GM18502 (cell line): Measurements from ENCODE around the gene ANK3.

Source experiments
- ATAC-seq: cut with Tn5 transposase; IDR thresholded peaks from one replicate; pipeline ENCODE4 v1.9.1; 2021; ENCODE audit warnings: mild to moderate bottlenecking; ENCODE audit not compliant: unreplicated experiment, poor library complexity

Gene ANK3

DNA sequence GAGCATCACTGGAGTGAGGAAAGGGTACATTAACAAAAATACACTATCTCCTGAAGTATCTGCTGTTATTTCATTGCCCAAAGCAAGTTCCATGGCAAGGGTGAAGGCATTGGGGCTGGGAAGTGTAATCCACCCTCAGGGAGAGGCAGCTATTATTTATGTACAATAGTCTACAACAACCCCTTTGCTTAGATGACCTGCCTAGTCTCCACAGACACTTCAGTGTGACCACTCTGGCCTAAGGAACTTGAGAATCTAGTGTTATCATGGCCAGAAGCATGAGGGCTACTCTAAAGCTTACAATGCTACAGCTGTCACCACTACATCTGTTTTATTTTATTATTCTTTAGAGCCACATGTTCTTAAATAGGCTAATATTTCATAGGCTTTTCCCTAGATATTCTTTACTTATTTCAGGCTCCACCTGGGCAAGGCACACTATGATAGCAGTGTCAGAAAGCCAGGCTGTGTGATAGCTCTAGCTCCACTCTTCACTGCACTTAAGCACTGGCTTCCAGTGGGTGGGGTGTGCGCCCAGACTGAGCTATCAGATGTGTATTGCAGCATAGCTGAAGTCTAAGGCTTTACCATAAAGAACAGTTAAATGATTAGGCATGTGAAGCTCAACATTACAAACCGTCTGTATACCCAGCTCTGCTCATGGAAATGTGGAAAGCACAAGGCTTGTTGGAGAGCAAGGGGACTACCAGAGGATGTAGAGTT lies 366.4 kb downstream of the ANK3 start:
- ATAC-seq: no peak

DNA sequence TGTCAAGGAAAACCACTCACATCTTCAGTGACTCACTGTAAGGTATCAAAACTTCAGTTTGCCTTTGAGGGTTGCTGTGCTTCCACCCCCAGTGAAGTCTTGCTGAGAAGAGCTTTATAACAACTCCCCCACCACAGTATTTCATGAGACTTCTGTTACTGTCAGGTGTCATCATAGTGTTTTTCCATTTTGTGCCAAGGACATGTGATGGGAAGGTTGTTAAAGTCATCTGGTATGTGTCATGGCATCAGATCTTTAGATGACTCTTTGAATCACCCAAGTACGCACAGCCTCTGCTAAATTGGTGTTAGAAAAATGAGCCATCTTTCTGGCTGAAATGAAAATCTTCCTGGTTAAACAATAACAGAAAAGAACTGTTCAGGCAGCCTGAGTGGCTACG lies 368.3 kb downstream of the ANK3 start:
- no peak for ATAC-seq

DNA sequence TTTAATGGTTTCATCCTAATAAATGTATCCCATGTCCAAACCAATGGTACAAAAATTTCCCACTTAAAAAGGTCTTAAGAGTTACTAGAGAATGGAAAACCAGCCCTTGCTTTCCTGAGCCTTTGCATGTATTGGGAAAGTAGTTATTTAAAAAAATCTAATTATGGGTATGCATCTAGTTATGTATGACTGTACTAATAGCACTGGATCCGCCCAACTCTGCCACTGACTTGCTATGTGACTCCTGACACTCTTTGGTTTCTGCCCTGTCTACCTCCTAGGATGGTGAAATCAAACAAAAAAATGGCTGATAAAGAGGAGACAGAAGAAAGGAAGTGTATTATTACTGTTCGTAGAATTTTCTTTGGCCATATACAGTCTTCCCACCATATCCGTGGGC lies 372.9 kb downstream of the ANK3 start:
- ATAC-seq: no peak

DNA sequence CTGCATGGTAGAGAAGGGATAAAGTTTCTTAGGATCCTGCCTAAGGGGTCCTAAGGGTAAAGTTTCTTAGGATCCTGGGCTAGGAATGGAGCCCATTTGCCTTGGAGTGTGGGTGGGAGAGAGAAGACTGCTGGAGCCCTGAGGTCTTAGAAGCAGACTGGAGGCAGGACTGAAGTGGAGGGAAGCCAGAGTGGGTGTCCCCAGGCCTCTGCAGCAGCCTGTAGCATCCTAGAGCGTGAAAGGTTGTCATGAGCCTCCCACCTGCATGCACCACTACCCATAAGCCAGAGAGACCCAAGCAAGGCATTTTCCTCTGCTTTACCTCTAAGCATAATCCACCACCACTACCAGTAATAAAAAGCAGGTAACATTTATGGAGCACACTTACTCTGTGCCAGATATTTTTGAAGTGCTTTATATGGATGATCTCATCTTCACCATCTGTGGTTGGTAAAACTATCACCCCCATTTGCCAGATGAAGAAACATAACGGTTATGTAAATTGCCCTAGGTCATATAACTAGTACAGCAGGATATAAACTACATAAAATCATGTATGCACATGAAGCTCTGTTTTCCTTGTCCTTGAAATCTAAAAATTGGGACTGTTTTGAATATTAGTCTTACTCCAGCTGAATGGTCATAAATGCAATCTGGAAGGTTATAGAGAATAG lies 379.8 kb downstream of the ANK3 start:
- ATAC-seq: no peak

DNA sequence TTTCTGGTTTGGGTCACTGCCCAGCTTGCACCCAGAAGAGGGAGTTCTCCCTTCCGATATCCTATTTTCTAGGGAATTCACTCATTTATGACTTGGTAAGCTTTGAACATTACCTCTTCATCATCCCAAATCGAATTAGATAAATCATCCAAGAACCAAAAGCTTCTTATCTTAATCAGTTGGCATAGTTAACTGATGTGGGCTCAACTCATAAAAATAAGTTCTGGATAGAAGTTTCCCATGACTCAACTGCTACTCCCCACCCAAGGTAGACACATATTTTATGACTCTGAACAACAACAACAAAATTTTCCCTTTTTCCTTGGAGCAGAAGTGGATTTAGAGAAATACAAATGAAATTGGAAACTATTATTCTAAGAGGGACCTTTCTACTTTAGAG lies 380.4 kb downstream of the ANK3 start:
- ATAC-seq: no peak

DNA sequence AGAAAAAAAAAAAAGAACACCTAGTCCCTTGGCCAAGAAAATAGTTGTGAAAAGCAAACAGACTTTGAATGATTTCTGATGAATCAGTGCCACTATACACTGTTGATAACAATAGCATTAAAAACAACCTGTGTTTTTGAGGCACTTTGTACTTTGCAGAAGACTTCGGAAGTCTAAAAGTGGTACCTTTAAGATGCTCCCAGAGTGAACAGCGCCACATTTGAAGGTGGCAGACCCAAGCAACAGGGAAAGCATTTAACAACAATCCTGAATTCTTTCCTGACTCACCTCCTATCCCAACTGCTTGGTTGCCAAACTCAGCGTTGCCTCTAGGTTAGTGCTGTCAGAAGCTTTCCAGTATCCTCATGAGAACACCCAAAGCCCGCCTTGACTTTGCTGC lies 380.9 kb downstream of the ANK3 start:
- no peak for ATAC-seq

DNA sequence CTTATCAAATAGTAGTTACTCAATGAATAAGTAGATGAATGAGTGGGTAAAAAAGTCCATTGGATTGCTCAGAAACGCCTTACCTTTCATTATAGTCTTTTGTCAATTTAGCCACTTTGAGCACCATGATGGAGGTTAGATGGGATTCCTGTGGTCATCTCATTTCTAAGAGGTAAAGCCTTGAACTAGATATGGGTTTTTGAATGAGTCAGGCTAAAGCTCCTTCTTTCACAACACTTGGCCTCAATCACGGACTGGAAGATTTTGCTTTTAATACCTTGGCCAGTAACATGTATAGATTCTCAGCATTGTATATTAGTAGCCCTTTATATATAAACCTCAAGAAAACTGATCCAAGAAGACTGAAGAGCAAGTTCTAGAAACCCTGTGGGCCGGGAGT lies 383.6 kb downstream of the ANK3 start:
- ATAC-seq: no peak

DNA sequence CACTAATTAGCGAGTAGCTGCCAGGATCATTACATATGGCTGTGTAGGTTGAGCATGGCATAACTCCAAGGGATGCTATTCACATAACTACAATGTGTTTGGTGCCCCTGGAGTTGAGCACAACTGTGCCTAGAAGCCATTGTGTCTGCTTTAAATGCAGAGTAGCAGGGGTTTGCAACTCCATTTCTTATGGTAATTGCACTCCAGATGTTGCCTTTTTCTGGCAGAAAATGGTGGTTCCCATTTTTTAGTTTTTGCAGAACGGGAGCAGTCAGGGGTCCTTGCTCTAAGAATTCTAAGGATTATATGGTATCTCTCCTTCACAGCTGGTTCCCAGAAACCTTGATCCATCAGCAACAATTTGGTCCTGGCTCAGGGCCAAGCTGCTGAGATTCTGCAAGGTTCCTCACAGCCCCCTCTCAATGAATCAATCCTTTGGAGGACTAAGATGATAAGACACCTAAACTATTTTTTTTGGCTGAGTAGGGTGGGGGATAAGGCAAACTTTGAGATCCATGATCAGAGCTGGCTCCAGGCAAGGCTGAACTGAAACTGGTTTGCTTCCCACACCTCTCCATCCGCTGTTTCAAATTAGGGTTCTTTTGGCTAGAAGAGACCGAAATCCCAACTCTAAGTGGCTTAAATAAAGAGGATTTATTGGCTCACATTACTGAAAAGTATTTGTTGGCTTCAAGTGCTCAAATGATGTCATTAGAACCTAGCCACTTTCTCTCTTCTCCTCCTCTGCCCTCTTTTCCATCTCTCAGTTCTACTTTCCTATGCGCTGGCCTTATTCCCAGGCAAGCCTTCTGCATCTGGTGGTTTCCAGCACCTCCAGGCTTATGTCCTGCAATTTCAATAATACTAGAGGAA lies 385.8 kb downstream of the ANK3 start:
- no peak for ATAC-seq

DNA sequence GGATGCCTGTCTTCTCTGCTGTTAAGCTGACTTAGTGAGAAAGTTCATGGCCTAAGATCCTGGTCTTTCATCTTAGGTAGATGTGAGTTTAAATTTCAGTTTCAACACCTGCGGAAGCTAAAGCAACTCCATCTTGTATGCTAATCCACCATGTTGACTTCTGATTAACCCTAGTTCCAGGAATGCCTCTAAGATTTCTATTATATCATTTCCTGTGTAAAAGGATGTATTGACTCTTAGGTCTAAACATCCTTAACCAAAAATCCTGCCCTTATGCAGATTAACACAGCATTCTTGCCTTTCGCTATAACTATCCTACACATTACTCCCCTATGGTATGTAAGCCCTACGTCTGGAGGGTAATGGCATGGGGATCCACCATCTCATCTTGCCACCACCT lies 388.9 kb downstream of the ANK3 start:
- no peak for ATAC-seq

DNA sequence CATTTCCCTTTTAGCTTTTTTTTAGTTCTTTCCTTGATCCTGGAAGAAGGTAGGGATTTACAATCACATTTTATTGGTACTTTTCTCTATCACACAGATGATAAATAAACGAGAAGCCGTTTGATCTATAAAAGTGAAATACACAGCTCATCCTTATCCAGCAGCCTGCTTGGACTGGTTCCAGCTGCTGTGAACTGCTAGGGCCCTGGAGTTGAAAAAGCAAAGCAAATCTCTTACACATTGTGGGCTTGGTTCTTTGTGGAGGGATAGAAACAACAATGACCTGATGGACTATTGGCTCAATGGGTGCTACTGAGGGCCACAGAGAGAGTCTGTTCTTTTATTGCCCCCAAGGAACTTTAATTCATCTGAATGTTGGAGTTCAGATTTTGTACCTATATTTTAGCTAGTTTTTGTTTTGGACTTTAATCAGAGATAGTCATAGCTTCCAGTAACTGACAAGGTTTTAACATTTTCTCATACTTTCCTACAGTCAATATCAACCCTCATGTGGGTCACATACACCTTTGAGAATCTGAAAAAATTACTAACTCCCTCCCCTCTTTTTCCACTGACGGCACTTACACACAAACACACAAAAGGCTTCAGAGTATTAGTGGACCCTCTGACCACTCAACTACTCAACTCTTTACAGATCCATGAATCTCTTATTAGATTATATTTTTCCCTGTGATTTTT lies 391.7 kb downstream of the ANK3 start:
- no peak for ATAC-seq

DNA sequence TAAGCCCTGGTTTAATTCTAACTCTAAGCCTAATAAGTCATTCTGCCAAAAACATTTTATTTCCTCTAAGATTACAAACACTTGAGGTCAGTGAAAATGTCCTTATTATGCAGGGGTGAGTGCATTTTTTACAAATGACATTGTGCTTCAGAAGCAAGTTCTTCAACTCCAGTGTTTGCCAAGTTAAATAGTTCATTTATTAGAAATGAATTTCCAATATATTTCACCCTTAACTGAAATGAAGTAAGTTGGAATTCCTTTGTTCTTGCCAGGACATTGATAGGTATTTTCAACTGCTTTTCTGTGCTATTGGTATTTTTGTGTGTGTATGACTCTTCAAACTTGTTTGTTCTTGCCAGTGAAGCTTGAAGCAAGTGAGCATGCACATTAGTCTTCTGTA lies 393.8 kb downstream of the ANK3 start:
- ATAC-seq: no peak

DNA sequence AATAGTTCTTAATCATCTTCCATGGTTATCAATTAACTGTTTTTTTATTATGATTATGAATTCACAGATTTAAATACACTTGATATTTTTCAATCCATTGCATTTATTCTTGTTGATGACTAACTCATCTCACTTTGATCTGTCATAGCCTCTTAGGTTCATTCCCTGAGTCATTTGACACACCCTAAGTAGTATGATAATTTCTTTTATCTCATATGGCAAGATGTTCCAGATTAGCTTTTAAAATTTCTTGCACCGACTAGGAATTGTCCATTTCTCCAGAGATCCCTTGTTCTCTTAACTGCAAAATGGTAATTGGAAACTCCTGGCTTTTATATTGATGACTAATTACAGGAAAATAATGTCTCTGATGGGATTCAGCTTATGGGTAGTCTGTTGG lies 395.7 kb downstream of the ANK3 start:
- no peak for ATAC-seq

DNA sequence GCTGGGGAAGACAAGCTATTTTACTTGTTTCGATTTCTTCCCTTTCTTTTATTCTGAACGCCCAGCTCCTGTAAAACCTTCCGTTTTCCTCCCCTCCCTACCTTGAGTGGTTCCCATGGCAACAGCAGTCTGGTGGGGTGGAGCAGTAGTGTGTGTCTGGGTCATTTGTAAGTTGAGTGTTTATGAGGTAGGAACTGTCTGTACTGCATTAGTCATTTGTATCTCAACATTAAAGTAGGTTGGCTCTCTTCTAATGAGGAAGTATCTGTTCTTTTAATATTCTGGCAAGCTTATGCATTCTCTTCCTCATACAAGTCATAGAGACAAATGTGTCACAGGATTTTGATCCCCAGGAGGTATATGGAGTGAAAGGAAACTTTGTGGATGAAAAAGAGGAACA lies 398.0 kb downstream of the ANK3 start:
- ATAC-seq: peak; percentile 67

DNA sequence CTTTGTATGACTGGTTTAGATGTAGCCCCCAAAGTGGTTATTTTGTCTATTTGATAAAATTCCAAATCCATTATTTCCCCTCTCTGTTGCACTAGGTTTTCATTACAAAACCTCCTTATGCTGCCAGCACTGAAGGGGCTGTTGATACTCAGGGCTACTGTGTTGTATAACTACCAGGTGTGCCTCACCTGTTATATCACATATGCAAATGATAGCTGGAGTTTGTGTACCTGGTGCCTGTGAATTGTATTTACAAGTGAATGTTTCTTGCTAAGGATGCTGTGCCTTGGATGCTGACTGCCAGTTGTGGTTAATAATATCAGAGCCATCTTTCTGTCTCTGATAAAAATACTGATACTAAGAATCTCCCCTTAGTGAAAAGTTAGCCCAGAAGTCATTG lies 398.6 kb downstream of the ANK3 start:
- ATAC-seq: no peak

DNA sequence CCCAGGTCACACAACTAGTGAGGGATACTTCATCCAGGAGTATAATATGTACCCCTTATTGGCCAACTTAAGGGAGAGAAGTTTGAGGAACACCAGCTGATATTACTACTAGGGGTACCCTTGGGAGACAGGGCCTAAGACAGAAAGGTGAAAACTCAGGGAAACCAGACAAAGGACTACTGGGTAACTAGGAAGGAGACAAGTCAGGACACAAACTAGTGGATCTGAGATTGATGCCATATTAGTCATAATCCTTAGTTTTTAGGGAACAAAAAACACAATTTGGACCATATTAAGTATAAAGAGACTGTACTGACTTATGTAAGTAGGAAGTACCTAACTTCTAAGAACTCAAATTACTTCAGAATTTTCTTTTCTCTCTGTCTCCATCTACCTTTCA lies 404.0 kb downstream of the ANK3 start:
- ATAC-seq: no peak

DNA sequence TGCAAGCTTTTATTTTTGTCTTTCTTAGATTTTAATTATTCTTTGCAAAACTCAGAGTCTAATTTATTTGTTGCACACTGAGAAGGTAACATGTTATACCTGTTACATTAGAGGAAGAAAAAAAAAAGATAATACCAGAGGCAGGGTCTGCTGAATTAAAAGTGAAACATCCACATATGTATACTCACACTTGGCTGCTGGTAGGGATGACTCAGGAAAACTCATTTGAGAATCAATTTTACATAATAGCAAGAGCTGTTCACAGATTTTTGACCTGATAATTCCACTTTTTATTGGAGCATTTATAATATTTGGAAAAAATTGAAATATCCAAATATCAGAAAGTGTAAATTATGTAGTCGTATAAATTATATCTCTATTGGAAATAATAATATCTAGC lies 405.3 kb downstream of the ANK3 start:
- no peak for ATAC-seq

DNA sequence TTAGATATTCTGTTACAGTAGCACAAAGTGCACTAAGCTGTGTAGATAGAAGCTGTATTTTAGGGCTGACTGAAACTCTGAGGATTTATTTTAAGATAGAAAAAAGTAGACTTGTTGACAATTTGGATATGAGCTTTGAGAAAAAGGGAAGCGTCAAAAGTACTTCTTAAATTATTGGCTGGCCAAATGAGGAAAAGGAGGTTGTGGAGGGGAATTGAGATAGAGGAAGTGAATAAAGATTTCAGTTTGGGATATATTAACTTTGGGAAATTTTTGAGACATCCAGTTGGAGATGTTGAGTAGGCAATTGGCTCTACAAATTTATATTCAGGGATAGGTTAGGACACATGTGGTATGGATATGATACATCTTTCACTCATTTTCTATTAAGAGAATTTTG lies 409.3 kb downstream of the ANK3 start:
- ATAC-seq: no peak

DNA sequence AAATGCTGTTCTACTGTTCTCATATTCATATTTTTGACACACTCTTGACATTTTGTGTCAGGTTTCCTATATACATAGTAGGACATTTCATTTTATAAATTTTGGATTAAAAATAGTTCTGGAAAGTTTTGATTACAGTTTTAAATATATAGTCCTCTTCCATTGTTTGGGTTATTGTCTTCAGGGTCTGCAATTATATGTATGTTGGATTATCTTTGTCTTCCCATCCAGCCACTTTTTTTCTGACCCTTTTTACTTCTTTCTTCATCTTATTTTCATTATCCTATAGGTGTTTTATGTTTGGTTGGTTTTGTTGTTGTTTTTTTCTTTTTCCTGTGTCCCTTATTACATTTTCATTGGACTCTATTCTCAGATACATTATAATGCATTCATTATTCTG lies 412.2 kb downstream of the ANK3 start:
- ATAC-seq: no peak

DNA sequence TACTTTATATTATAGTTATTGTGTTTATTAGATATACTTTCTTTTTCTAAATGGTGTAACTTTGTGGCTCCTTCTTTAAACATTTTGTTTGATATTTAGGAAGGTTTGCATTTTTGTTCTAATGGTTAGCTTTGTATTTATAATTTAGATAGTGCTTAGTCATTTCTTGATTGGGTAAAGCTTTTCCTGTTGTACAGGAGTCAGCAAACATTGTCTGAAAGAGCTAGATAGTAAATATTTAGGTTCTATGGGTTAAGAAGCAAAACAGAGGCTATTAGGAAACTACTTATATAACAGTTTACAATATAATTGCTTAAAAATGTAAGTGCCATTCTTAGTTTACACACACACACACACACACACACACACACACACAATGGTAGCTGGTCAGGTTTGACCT lies 412.8 kb downstream of the ANK3 start:
- no peak for ATAC-seq
